ENCODE results near the gene ADGRD1.
"Not testable (repeated sequence)": the region's sequence is repeated elsewhere in the genome, so short reads cannot be mapped to it uniquely, and the experiment has no call there.

The ADGRD1 gene

GRCh38 chr12:131058700-131059099 lies 105.0 kb downstream of the ADGRD1 start:
- no peak for DNase-seq

- DNase-seq = no peak
These were observed 106.5 kb downstream of the ADGRD1 start for GRCh38 chr12:131060011-131060703.

- no peak for DNase-seq
These were observed 107.5 kb downstream of the ADGRD1 start for GRCh38 chr12:131061041-131061806.

GRCh38 chr12:131063413-131063812 lies 109.7 kb downstream of the ADGRD1 start:
- DNase-seq = no peak

- DNase-seq = no peak
These were observed 110.3 kb downstream of the ADGRD1 start for GRCh38 chr12:131063960-131064359.

DNA sequence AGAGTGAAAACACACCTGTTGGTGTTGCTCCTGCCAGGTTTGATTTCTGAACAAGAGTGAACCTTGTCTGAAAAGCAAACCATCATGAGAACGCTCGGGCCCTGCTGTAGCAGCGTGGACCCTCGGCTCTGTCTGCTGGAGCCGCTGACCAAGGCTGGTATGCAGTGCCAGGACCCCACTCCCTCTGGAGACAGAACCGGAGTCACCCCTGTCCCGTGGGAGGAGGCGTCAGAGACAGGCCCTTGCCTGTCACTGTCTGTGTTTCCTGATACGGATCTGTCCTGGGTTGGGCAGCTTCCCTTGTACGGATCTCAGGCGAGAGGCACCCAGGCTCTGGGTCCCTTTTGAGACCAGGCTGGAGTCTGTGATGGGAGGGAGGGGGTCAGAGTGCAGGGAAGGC lies 111.6 kb downstream of the ADGRD1 start:
- no peak for DNase-seq

GRCh38 chr12:131065801-131066200 lies 112.1 kb downstream of the ADGRD1 start:
- DNase-seq = no peak

GRCh38 chr12:131066207-131066885 lies 112.6 kb downstream of the ADGRD1 start:
- no peak for DNase-seq

GRCh38 chr12:131066886-131067490 lies 113.3 kb downstream of the ADGRD1 start:
- DNase-seq = no peak

GRCh38 chr12:131067981-131068851 lies 114.5 kb downstream of the ADGRD1 start:
- no peak for DNase-seq

DNA sequence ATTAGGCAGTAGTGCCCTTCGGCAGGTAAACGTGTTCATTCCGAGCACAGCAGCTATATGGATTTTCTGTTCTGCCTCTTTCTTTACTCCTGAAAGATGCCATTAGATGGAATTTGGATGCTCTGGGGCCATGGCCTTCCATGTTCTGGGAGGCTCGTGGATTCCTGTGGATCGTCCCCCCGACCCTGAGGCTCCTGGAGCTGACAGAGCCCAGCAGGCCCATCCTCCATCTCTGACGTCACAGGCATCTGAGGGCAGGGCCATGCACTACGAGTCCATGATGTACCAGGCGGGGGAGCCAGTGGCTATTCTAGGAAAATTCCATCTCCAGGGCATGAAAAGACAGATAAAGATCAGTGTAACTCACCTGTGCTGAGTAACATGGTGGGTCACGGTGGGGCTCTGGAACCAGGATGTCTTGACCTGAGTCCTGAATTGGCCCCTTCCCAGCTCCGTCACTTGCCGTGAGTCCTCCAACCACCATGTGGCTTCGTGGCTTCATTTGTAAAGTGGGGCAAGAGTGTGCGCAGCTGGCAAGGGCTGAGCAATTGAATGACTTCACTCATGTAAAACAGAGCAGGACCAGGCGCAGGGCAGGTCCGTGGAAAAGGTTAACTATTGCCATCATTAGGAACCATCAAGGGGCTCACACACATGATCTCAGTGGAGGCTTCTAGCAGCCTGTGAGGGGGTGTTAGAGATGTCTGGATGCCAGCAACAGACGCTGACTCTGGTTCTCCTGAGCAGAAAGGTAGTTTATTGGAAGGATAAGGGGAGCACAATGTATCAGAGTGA lies 115.4 kb downstream of the ADGRD1 start:
- not testable (repeated sequence) for DNase-seq

DNA sequence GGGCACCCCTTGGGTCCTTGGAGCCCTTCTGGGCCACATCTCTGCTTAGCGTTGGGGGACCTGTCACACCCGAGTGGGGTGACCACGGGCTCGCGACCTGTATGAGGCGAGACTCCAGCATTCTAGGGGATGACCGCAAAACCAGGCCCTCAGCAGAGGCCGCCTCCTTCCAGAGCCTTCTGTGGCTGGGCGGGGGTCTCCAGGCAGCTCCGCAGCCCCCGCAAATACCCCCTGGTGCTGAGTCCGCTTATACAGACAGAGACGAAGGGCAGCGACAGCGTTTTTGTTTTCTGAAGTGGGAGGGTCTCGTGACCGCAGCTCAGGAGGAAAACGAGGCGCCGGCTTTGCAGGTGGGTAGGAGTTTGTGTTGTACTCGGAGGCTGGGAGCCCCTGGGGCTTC lies 116.4 kb downstream of the ADGRD1 start:
- not testable (repeated sequence) for DNase-seq

- not testable (repeated sequence) for DNase-seq
These were observed 117.0 kb downstream of the ADGRD1 start for GRCh38 chr12:131070668-131071067.

GRCh38 chr12:131071234-131071820 lies 117.6 kb downstream of the ADGRD1 start:
- not testable (repeated sequence) for DNase-seq

DNA sequence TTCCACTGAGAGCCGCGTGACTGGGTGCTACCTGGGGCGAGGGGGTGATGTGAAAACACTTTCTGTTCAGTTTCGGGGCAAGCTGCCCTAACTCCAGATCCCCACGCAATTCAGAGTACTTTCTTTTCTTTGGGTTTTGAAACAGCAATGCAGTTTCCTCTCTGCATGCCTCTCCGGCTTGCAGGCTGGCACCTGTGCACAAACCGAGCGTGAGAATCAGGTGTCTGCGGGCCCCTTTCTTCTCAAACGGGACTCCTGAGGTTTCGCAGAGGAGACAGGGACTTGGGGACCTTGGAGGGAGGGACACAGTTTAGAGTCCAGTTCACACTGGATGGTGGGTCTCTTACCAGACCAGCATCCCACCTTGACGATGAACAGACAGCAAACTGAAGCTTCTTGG lies 118.2 kb downstream of the ADGRD1 start:
- not testable (repeated sequence) for DNase-seq

- no peak for DNase-seq
These were observed 118.9 kb downstream of the ADGRD1 start for GRCh38 chr12:131072451-131073230.

DNA sequence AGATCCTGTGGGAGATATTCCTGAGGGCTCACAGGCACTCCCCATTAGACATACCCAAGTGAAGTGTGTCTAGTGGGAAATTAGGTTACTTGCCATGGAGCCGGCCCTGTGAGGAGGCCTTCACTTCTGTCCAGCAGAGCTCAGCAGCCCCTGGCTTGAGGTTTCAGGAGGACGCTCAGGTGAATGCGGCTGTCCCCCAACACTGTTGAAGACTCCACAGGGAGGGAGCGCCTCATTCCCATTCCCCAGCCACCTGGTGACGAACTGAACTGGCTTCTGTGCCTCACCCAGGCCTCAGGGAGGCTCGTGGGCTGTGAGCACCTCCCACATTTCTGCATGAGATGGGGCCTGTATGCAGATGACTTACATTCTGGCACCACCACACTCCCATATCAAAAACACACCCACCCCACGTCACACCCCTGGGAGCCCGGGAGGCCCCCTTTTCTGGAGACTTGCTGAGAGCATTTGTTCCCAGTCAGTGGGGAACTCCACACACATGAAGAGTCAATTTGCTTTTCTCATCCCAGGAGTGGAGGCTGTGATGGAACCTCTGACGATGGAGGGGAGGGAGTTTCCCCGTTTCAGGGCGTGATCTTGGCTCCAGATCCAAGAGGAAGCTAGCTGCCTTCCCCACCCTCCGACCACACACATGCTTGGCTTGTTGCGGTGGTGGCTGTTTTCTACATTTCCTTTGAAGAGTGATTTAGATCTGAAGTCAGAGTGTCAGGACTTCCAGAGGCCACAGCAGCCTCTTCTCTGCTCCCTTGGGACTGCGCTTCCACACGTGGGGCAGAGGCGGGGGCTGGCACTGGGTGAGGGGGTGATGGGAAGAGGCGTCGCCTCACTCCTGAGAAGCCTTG lies 120.7 kb downstream of the ADGRD1 start:
- DNase-seq = peak in 1 of 2 experiments; percentile 17

GRCh38 chr12:131075194-131075593 lies 121.5 kb downstream of the ADGRD1 start:
- DNase-seq = no peak

- DNase-seq = no peak
These were observed 121.9 kb downstream of the ADGRD1 start for GRCh38 chr12:131075611-131076010.
